ENCODE results near the gene CYP4F12. TPM values are rescaled to one million over a fixed set of nuclear protein-coding genes. Genes with fewer than 3 reads are reported as not detected.

CYP4F12 gene
- total and polyA plus RNA-seq, 10 of the 15 experiments (the other 5 are each of a cell fraction or from before 2014, with no cell fraction given), result 0.12 to 0.20 TPM; not detected in 8

- H3K4me3 ChIP-seq, result no peak overlapping the region
- no peaks in the 10 kb centered on the region for H4K20me1 ChIP-seq (ENCODE audit: control insufficient read depth, insufficient read depth)
- DNase-seq (ENCODE audit: low read depth, low spot score) (no peak), FAIRE-seq (no peak), ATAC-seq (no peak)
- RAD21 ChIA-PET (ENCODE audit: unreplicated experiment), result no interaction called here
- in situ Hi-C loops (cut with MboI) (loop anchor here (5.0 kb wide), 1 partner anchor 105 kb away; no protein-coding TSS in a partner anchor), intact Hi-C loops (cut with micrococcal nuclease; ENCODE audit: unreplicated experiment) (no loop called here)
- WGBS (ENCODE audit: insufficient coverage, insufficient replicate concordance, low lambda C conversion rate, missing lambda C conversion rate), result 32% methylated on average over 10 of the region's 10 CpGs
- no peaks in the 10 kb centered on the region for H3K9me3 ChIP-seq (replicated peaks; ENCODE audit: control insufficient read depth, insufficient read depth, low read length)
- no peak overlapping the region for H2AFZ ChIP-seq (ENCODE audit: control insufficient read depth, low read depth, low read length)
- no peak overlapping the region for H3K27ac ChIP-seq (ENCODE audit: control insufficient read depth, insufficient read depth)
- SMC1A ChIA-PET (ENCODE audit: uncharacterized antibody, unreplicated experiment), result no interaction called here
- H3K27me3 ChIP-seq (replicated peaks in 1 of 2; ENCODE audit: control insufficient read depth in 2 of 2, insufficient read depth in 2 of 2, low read length in 1 of 2), result no peaks in the 10 kb centered on the region
- H3K9ac ChIP-seq (ENCODE audit: control insufficient read depth, insufficient read depth, low read length), result no peak overlapping the region
- no peaks in the 10 kb centered on the region for H3K4me1 ChIP-seq (ENCODE audit: control insufficient read depth, insufficient read depth, low read length)
- H3K36me3 ChIP-seq (ENCODE audit: control insufficient read depth in 2 of 2, insufficient read depth in 2 of 2, low read length in 1 of 2), result no peaks in the 10 kb centered on the region
- POLR2A ChIA-PET, result no interaction called here
- no TSS peak for BruUV-seq (replicated peaks)
- no peaks in the 10 kb centered on the region for H3K79me2 ChIP-seq (ENCODE audit: control insufficient read depth, insufficient read depth, low read length)
- no peak overlapping the region for H3K4me2 ChIP-seq (ENCODE audit: control insufficient read depth, insufficient read depth)
- CTCF ChIA-PET, result no interaction called here
- TF ChIP-seq ATF3 (IDR thresholded peaks at IDR 0.05; ENCODE audit: borderline replicate concordance, extremely low read depth, low read depth, low read length) (no peak), HSF1 (IDR thresholded peaks at IDR 0.05; ENCODE audit: low read depth, low read length) (no peak), JUNB (IDR thresholded peaks at IDR 0.05) (no peak), TAF1 (IDR thresholded peaks at IDR 0.05; ENCODE audit: borderline replicate concordance, low read depth, low read length) (no peak), CTCF (IDR thresholded peaks at IDR 0.05 in 2 of 3, conservative IDR thresholded peaks at IDR 0.05 in 1 of 3; ENCODE audit: control insufficient read depth in 2 of 3, extremely low read depth in 1 of 3, insufficient read depth in 1 of 3, low read depth in 3 of 3, low read length in 3 of 3) (no peak), IRF5 (IDR thresholded peaks at IDR 0.05; ENCODE audit: borderline replicate concordance) (no peak), NR2F1 (conservative IDR thresholded peaks at IDR 0.05) (no peak), MTA3 (IDR thresholded peaks at IDR 0.05; ENCODE audit: borderline replicate concordance, low read length) (no peak), USF1 (IDR thresholded peaks at IDR 0.05; ENCODE audit: borderline replicate concordance, extremely low read length, insufficient read depth, low read depth, low read length) (no peak), KLF5 (IDR thresholded peaks at IDR 0.05; ENCODE audit: partially characterized antibody) (no peak), SKIL (IDR thresholded peaks at IDR 0.05; ENCODE audit: low read depth, poor library complexity, severe bottlenecking) (no peak), ELK1 (IDR thresholded peaks at IDR 0.05; ENCODE audit: low read depth, low read length) (no peak), MTA2 (IDR thresholded peaks at IDR 0.05; ENCODE audit: low read depth) (no peak)
Observed at GRCh38 chr19:15671891-15672579, 852 bp upstream of the CYP4F12 start.

Measured in GM12878 (cell line).